ENCODE data around the gene OSR1. TPM values are rescaled to one million over a fixed set of nuclear protein-coding genes. Genes with fewer than 3 reads are reported as not detected.

OSR1 gene
- total and polyA plus RNA-seq, 10 of the 15 experiments (the other 5 are each of a cell fraction or from before 2014, with no cell fraction given): not detected

- Histone ChIP-seq H3K27me3 (replicated peaks in 1 of 2; ENCODE audit: control insufficient read depth in 2 of 2, insufficient read depth in 2 of 2, low read length in 1 of 2) (peaks cover 32 to 55% of the 10 kb centered on the region in 2 experiments), H3K4me1 (ENCODE audit: control insufficient read depth, insufficient read depth, low read length) (peaks cover 6% of the 10 kb centered on the region; the same call in 1 of the 2 replicates), H3K79me2 (ENCODE audit: control insufficient read depth, insufficient read depth, low read length) (no peaks in the 10 kb centered on the region), H3K36me3 (ENCODE audit: control insufficient read depth in 2 of 2, insufficient read depth in 2 of 2, low read length in 1 of 2) (no peaks in the 10 kb centered on the region), H4K20me1 (ENCODE audit: control insufficient read depth, insufficient read depth) (no peaks in the 10 kb centered on the region), H3K27ac (ENCODE audit: control insufficient read depth, insufficient read depth) (no peak overlapping the region), H3K9ac (ENCODE audit: control insufficient read depth, insufficient read depth, low read length) (no peak overlapping the region), H3K4me3 (no peak overlapping the region), H3K9me3 (replicated peaks; ENCODE audit: control insufficient read depth, insufficient read depth, low read length) (no peaks in the 10 kb centered on the region), H3K4me2 (ENCODE audit: control insufficient read depth, insufficient read depth) (no peak overlapping the region), H2AFZ (ENCODE audit: control insufficient read depth, low read depth, low read length) (no peak overlapping the region)
- no peak for ATAC-seq
- ChIA-PET CTCF (interaction anchor here (0.8 kb wide), 1 partner anchor 9 kb away, joined by 4 read pairs; no protein-coding TSS in a partner anchor), RAD21 (ENCODE audit: unreplicated experiment) (interaction anchor here (0.8 kb wide), 1 partner anchor 350 kb away, joined by 4 read pairs; no protein-coding TSS in a partner anchor), POLR2A (no interaction called here), SMC1A (ENCODE audit: uncharacterized antibody, unreplicated experiment) (no interaction called here)
- 18% methylated on average over 4 of the region's 4 CpGs for WGBS (ENCODE audit: insufficient coverage, insufficient replicate concordance, low lambda C conversion rate, missing lambda C conversion rate)
- FAIRE-seq: no peak
- DNase-seq (ENCODE audit: low read depth, low spot score): no peak
- intact Hi-C loops (cut with micrococcal nuclease; ENCODE audit: unreplicated experiment) (no loop called here), in situ Hi-C loops (cut with MboI) (no loop called here)
- BruUV-seq (replicated peaks): no TSS peak
- TF ChIP-seq MXI1 (IDR thresholded peaks at IDR 0.05; ENCODE audit: low read depth, low read length) (no peak), KLF5 (IDR thresholded peaks at IDR 0.05; ENCODE audit: partially characterized antibody) (no peak), CEBPB (IDR thresholded peaks at IDR 0.05; ENCODE audit: borderline replicate concordance in 1 of 2, low read depth in 2 of 2, low read length in 2 of 2) (no peak), SMC3 (IDR thresholded peaks at IDR 0.05; ENCODE audit: borderline replicate concordance, low read length) (no peak), CHD1 (IDR thresholded peaks at IDR 0.05; ENCODE audit: low read depth, low read length) (no peak), JUNB (IDR thresholded peaks at IDR 0.05) (no peak), TCF7 (IDR thresholded peaks at IDR 0.05; ENCODE audit: borderline replicate concordance) (no peak), MYB (IDR thresholded peaks at IDR 0.05; ENCODE audit: borderline replicate concordance, low read depth, low read length) (no peak), NFIC (IDR thresholded peaks at IDR 0.05; ENCODE audit: low read depth, low read length) (no peak), CTCF (IDR thresholded peaks at IDR 0.05 in 2 of 3, conservative IDR thresholded peaks at IDR 0.05 in 1 of 3; ENCODE audit: control insufficient read depth in 2 of 3, extremely low read depth in 1 of 3, insufficient read depth in 1 of 3, low read depth in 3 of 3, low read length in 3 of 3) (no peak)
- TF ChIP-seq, protein P1, sequence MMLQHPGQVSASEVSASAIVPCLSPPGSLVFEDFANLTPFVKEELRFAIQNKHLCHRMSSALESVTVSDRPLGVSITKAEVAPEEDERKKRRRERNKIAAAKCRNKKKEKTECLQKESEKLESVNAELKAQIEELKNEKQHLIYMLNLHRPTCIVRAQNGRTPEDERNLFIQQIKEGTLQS (IDR thresholded peaks at IDR 0.05; ENCODE audit: borderline replicate concordance, extremely low read depth, low read depth, low read length): no peak
- TF ChIP-seq, protein P2, sequence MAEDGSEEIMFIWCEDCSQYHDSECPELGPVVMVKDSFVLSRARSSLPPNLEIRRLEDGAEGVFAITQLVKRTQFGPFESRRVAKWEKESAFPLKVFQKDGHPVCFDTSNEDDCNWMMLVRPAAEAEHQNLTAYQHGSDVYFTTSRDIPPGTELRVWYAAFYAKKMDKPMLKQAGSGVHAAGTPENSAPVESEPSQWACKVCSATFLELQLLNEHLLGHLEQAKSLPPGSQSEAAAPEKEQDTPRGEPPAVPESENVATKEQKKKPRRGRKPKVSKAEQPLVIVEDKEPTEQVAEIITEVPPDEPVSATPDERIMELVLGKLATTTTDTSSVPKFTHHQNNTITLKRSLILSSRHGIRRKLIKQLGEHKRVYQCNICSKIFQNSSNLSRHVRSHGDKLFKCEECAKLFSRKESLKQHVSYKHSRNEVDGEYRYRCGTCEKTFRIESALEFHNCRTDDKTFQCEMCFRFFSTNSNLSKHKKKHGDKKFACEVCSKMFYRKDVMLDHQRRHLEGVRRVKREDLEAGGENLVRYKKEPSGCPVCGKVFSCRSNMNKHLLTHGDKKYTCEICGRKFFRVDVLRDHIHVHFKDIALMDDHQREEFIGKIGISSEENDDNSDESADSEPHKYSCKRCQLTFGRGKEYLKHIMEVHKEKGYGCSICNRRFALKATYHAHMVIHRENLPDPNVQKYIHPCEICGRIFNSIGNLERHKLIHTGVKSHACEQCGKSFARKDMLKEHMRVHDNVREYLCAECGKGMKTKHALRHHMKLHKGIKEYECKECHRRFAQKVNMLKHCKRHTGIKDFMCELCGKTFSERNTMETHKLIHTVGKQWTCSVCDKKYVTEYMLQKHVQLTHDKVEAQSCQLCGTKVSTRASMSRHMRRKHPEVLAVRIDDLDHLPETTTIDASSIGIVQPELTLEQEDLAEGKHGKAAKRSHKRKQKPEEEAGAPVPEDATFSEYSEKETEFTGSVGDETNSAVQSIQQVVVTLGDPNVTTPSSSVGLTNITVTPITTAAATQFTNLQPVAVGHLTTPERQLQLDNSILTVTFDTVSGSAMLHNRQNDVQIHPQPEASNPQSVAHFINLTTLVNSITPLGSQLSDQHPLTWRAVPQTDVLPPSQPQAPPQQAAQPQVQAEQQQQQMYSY (CRISPR knock-in tag; IDR thresholded peaks at IDR 0.05): no peak
- TF ChIP-seq, protein P3, sequence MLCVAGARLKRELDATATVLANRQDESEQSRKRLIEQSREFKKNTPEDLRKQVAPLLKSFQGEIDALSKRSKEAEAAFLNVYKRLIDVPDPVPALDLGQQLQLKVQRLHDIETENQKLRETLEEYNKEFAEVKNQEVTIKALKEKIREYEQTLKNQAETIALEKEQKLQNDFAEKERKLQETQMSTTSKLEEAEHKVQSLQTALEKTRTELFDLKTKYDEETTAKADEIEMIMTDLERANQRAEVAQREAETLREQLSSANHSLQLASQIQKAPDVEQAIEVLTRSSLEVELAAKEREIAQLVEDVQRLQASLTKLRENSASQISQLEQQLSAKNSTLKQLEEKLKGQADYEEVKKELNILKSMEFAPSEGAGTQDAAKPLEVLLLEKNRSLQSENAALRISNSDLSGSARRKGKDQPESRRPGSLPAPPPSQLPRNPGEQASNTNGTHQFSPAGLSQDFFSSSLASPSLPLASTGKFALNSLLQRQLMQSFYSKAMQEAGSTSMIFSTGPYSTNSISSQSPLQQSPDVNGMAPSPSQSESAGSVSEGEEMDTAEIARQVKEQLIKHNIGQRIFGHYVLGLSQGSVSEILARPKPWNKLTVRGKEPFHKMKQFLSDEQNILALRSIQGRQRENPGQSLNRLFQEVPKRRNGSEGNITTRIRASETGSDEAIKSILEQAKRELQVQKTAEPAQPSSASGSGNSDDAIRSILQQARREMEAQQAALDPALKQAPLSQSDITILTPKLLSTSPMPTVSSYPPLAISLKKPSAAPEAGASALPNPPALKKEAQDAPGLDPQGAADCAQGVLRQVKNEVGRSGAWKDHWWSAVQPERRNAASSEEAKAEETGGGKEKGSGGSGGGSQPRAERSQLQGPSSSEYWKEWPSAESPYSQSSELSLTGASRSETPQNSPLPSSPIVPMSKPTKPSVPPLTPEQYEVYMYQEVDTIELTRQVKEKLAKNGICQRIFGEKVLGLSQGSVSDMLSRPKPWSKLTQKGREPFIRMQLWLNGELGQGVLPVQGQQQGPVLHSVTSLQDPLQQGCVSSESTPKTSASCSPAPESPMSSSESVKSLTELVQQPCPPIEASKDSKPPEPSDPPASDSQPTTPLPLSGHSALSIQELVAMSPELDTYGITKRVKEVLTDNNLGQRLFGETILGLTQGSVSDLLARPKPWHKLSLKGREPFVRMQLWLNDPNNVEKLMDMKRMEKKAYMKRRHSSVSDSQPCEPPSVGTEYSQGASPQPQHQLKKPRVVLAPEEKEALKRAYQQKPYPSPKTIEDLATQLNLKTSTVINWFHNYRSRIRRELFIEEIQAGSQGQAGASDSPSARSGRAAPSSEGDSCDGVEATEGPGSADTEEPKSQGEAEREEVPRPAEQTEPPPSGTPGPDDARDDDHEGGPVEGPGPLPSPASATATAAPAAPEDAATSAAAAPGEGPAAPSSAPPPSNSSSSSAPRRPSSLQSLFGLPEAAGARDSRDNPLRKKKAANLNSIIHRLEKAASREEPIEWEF (IDR thresholded peaks at IDR 0.05; ENCODE audit: insufficient replicate concordance, low read depth, low read length): no peak
Observed at GRCh38 chr2:19359456-19359855, 1.0 kb upstream of the OSR1 start.
